GM12865 (cell line): ENCODE measurements around the gene APOBEC3A.

Source experiments
- DNase-seq: peaks from one replicate; pipeline ENCODE4 v3.0.0; 2010; ENCODE audit warnings: low read depth
- H3K4me3 ChIP-seq: 2 replicates; pipeline ENCODE4 v1.5.1; 2011; ENCODE audit warnings: mild to moderate bottlenecking, low read depth, low read length, control low read depth
- TF ChIP-seq, protein P1 (sequence below): IDR thresholded peaks from 2 replicates; pipeline ENCODE4 v1.5.1; 2011; ENCODE audit warnings: low read length, control low read depth, low read depth, inconsistent platforms; ENCODE audit not compliant: insufficient read depth; ENCODE audit errors: missing control alignments

Gene APOBEC3A

DNA sequence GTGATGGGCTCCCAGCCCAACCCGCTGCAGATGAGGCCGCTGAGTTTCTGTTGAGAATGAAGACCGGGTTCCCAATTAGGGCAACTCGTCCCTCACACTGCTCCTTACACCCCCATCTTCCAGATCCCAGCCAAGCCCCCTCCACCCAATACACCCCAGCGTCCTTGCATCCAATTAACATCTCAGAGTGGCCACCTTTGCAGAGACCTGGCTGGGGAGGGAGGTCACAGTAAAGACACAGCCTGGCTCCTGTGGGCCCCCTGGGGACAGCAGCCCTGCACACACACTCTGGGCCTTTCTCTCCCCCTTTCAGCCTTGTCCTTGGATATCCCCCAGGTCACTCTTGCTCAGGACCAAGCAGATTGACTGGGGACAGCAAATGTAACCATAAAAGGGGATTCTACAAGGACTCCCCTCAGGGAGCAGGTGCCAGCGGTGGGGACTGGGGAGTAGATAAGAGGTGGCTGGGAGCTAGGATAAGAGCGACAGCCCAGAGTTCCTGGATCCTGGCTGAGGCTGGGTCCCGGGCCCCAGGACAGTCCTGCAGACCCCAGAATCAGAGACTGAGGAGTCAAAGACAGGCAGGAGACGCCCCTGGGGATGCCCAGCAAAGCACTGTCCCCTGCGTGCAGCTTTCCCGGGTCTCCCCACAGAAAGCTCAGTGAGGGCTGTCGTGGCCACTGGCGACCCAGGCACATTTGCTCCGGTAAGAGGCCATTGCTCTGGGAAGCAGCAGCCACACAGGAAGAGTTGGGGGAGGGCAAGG lies 8.4 kb downstream of the APOBEC3A start:
- no peak for DNase-seq
- no peak overlapping the region for H3K4me3 ChIP-seq
- TF ChIP-seq, protein P1, sequence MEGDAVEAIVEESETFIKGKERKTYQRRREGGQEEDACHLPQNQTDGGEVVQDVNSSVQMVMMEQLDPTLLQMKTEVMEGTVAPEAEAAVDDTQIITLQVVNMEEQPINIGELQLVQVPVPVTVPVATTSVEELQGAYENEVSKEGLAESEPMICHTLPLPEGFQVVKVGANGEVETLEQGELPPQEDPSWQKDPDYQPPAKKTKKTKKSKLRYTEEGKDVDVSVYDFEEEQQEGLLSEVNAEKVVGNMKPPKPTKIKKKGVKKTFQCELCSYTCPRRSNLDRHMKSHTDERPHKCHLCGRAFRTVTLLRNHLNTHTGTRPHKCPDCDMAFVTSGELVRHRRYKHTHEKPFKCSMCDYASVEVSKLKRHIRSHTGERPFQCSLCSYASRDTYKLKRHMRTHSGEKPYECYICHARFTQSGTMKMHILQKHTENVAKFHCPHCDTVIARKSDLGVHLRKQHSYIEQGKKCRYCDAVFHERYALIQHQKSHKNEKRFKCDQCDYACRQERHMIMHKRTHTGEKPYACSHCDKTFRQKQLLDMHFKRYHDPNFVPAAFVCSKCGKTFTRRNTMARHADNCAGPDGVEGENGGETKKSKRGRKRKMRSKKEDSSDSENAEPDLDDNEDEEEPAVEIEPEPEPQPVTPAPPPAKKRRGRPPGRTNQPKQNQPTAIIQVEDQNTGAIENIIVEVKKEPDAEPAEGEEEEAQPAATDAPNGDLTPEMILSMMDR = no peak

DNA sequence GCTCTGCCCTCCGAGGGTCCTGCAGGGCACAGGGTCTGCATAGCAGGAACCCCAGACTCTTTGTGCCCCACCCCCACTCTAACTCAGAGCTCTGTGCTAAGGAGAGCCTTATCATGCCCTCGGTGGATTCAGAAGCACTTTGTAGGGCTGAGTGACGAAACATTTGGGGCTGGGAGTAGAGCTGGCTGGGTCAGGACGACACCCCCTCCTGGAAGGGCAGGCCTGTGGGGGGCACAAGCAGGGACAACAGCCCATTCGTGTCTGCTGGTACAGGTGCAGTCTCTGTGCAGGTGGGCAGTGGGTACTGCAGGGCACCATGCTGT lies 8.9 kb downstream of the APOBEC3A start:
- H3K4me3 ChIP-seq = no peak overlapping the region
- TF ChIP-seq, protein P1 = no peak
- DNase-seq = no peak

DNA sequence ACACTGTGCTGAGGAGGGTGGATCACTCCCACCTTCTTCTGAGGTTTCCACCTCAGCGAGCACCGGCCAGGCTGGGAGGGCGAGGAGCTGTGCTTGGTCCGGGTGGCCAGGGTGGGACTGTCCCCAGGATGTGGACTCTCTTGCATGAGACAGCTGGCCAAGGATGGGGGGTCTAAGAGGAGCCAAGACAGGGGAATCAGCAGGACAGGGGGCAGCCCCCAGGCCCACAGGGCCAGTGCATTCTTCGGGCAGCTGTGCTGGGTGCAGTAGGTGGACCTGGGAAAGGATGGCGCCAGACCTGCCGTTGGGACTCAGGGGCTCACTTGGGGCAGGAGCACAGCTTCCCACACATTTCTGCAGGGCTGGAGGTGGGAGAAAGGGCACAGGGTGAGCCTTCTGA lies 9.5 kb downstream of the APOBEC3A start:
- TF ChIP-seq, protein P1 = no peak
- H3K4me3 ChIP-seq = no peak overlapping the region
- DNase-seq = no peak

DNA sequence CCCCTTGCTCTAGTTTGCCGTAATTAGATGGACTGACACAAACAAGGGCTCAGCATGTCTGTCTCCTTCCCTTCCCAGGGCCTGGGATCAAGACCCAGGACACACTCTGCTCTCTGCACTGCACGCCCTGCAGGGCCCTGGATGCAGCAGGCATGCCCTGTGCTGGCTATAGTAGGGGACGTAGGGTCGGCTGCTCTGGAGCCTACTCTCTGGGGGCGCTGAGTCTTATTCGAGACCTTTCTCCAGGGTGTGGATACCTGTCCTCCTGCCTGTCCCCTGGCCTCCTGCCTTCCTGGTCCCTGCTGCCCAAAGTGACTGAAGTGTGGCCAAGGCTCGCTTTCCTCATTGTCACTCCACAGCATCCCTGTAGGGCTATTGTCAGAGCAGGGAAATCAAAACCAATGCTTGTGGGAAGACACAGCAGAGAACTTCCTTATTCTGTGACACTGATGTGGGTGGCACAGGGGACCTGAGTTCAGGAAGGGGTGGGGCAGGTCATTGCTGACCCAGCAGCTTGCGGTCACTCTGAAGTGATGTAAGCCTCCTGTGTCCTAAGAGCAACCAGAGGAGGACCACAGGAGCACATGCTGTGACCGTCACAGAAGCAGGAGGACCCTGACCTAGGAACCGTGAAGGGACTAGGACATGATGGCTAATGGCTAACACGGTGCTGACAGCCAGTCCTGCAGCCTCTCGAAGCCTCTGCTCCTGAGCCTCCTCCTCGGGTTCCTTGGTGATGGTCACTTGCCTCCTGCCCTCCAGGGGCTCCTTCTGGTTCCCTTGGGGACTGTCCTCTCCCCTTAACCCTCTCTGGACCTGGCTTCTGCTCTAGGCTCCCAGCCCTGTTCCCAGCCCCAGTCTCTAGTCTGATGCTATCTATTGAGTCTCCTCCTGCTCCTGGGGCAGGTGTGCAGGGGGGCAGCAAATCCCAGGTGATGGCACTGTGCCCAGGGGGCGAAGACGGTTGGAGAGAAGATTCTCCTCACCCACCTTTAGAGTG lies 10.3 kb downstream of the APOBEC3A start:
- TF ChIP-seq, protein P1 = no peak

DNA sequence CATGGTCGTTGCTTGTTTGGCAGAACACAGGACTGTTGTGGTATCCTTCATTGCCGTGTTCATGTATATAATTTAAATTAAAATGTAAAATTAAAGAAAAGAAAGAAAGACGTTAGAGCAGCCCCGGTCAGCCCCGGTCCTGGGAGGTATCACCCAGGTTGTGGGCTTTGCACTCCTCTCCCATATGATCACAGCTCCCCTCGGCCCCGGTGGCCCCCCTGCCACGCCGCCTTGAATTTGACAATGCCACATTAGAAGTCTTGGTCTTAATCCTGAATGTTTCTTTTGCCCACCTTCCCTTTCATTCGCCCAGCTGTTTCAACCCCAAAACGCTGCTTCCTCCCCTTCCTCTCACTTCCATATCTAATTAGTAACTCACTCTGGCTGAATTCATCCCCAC lies 11.4 kb downstream of the APOBEC3A start:
- no peak for DNase-seq
- no peak overlapping the region for H3K4me3 ChIP-seq
- TF ChIP-seq, protein P1 = no peak

More for the DNA sequence above, 10.3 kb downstream of the APOBEC3A start:
- peak; percentile 46 for DNase-seq
- H3K4me3 ChIP-seq = no peak overlapping the region

DNA sequence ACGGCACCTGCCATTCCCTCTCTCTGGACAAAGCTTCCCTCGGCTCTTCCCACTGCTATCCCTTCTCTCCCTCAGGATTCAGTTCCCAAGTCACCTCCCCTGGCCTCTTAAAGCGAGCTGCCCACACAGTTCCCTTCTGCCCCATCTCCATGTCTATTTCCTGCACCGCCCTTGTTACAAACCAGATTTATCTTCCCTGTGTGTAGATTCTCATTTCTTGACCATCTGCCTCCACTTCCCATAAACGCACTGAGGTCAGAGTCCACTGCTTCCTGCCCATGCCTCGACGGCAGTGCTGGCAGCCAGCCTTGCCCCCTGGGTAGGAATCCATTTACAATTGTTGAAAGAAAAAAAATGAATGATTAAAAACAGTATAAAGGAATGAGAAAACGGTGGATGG lies 13.1 kb downstream of the APOBEC3A start:
- TF ChIP-seq, protein P1 = no peak
- DNase-seq = no peak
- H3K4me3 ChIP-seq = no peak overlapping the region
